Measurements from ENCODE around the gene TBC1D7. TPM values are rescaled to one million over a fixed set of nuclear protein-coding genes. Genes with fewer than 3 reads are reported as not detected.

The TBC1D7 gene
- total RNA-seq (2022) (132 and 152 TPM in 2 replicates), Bru-seq, nascent RNA (percentile 97 among the genes with signal in this experiment), BruChase-seq, experiment 1, labeled RNA remaining after a 2-hour chase (percentile 94 among the genes with signal in this experiment), BruChase-seq, experiment 2, labeled RNA remaining after a 6-hour chase (percentile 93 among the genes with signal in this experiment)
- long read RNA-seq, transcript TBC1D7-202 (8 exons, 1,116 nt) = major isoform, 39 of 293 reads
- long read RNA-seq, transcript TBC1D7-204 (8 exons, 1,276 nt) = minor isoform, 34 of 293 reads
- long read RNA-seq, partial matches to known transcripts = 42 of 293 reads
- long read RNA-seq, other reads (novel, unspliced or antisense) = 174 of 293 reads

DNA sequence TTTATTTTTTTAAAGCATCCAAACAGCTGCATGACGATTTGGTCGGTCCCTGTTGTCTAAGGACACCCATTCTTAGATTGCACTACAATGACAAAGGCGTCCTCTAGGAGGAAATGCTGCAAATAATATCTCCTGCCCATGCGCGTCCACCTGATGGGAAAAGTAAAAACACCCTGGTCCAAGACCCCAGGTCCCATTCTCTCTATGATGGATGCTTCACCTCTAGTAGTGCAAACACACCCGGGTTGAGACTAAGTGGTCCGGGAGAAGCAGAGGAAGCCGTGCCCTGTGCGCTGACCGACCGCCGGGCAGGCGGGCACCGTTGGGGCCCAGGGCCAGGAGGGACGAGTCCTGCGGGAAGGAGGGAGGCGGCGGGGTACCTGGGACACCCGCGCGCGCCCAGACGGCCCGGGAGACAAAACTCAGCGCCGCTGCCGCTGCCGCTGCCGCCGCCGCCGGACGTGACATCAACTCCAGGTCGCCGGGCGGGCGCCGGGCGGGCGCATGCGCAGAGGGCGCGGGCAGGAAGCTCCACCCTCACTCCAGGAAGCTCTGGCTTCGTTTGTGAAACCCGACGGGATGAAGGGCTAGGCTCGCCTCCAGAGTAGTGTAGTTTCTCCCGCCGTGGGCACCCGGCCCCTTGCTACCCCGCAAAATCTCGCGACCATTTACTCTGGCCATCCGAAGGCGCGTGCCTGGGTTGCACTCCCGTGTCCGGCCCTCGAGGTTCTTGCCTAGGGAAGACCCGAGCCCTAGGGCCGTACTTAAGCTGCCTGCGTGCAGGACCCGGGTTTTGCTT, at the start of gene TBC1D7:
Gene TBC1D7 (minus strand): TSS at position 462 of the 799 bp plus-strand sequence. CDS start 1,639 bp downstream, outside the sequence.
- H3K9me3 ChIP-seq = no peaks in the 10 kb centered on the region
- no TSS peak for BruUV-seq (replicated peaks)
- peak; percentile 94 to 96 for DNase-seq
- H3K27me3 Mint-ChIP-seq (ENCODE audit: insufficient read depth, unreplicated experiment) = no peaks in the 10 kb centered on the region
- intact Hi-C loops (cut with micrococcal nuclease; ENCODE audit: unreplicated experiment) = loop anchor here (1.0 to 5.0 kb wide), 5 partner anchors 11 to 247 kb away; partner anchors contain the start of gene SIRT5
- TF ChIP-seq, protein P1, sequence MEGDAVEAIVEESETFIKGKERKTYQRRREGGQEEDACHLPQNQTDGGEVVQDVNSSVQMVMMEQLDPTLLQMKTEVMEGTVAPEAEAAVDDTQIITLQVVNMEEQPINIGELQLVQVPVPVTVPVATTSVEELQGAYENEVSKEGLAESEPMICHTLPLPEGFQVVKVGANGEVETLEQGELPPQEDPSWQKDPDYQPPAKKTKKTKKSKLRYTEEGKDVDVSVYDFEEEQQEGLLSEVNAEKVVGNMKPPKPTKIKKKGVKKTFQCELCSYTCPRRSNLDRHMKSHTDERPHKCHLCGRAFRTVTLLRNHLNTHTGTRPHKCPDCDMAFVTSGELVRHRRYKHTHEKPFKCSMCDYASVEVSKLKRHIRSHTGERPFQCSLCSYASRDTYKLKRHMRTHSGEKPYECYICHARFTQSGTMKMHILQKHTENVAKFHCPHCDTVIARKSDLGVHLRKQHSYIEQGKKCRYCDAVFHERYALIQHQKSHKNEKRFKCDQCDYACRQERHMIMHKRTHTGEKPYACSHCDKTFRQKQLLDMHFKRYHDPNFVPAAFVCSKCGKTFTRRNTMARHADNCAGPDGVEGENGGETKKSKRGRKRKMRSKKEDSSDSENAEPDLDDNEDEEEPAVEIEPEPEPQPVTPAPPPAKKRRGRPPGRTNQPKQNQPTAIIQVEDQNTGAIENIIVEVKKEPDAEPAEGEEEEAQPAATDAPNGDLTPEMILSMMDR (IDR thresholded peaks at IDR 0.05; ENCODE audit: insufficient read depth in 1 of 2, low read depth in 1 of 2, low read length in 1 of 2, severe bottlenecking in 1 of 2, unreplicated experiment in 1 of 2) = peak; percentile 8 to 35
- CTCF ChIA-PET = interaction anchor here (0.7 to 1.6 kb wide), 5 partner anchors 34 to 246 kb away, joined by 3 to 12 read pairs (median 3); partner anchors contain the start of gene SIRT5
- H3K36me3 ChIP-seq (ENCODE audit: control insufficient read depth, insufficient read depth, low read length) = no peaks in the 10 kb centered on the region
- H3K27ac Mint-ChIP-seq (ENCODE audit: unreplicated experiment) = peak within 1 kb of the TSS; percentile 85
- no peaks in the 10 kb centered on the region for H3K27me3 ChIP-seq (replicated peaks; ENCODE audit: control insufficient read depth, insufficient read depth, low read length)
- peak within 1 kb of the TSS; percentile 88 for H3K4me3 ChIP-seq (ENCODE audit: low read depth, low read length)
- peak within 1 kb of the TSS; percentile 81 for H3K4me3 Mint-ChIP-seq (ENCODE audit: unreplicated experiment)
- peaks cover 36% of the 10 kb centered on the region for H3K4me1 ChIP-seq
- peaks cover 43% of the 10 kb centered on the region for H3K36me3 Mint-ChIP-seq (ENCODE audit: insufficient read depth, unreplicated experiment)
- peaks cover 29% of the 10 kb centered on the region for H3K4me1 Mint-ChIP-seq (ENCODE audit: low read depth, unreplicated experiment)
- POLR2A ChIA-PET = interaction anchor here (0.6 to 1.5 kb wide), 14 partner anchors 8 to 287 kb away, joined by 3 to 7 read pairs (median 4); partner anchors contain the start of gene NOL7
- no peaks in the 10 kb centered on the region for H3K9me3 Mint-ChIP-seq (ENCODE audit: unreplicated experiment)

DNA sequence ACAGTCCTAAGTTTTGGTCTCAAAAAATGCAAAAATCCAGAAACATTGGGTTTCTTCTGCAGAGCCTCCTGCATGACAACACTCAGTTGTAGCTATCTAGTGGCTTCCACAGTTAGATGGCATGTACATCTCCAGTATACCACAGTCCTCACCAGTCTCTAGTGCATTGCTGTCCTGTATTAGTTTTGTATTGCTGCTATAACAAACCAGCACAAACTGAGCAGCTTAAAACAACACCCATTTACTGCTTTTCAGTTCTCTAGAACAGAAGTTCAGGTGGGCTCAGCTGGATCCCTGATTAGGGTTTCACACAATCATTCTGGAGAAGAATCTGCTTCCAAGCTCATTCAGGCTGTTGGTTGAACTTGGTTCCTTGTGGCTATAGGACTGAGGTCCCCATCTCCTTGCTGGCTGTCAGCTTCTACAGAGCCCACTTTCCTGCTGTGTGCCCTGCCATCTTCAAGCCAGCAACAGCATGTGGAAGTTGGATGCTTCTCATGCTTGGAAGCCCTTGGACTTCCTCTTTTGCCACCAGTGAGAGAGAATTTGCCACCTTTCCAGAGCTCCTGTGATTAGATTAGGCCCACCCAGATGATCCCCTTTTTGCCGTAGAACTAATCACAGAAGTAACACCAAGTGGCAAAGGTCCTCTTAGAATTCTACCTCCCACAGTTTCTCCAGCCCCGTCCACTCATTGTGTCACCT, 48.9 kb upstream of the TBC1D7 start:
- TF ChIP-seq, protein P1 (IDR thresholded peaks at IDR 0.05; ENCODE audit: insufficient read depth in 1 of 2, low read depth in 1 of 2, low read length in 1 of 2, severe bottlenecking in 1 of 2, unreplicated experiment in 1 of 2) = no peak
- Mint-ChIP-seq H3K27ac (ENCODE audit: unreplicated experiment) (no peak overlapping the region), H3K4me1 (ENCODE audit: low read depth, unreplicated experiment) (no peaks in the 10 kb centered on the region), H3K27me3 (ENCODE audit: insufficient read depth, unreplicated experiment) (peaks cover 9% of the 10 kb centered on the region), H3K36me3 (ENCODE audit: insufficient read depth, unreplicated experiment) (no peaks in the 10 kb centered on the region), H3K9me3 (ENCODE audit: unreplicated experiment) (no peaks in the 10 kb centered on the region), H3K4me3 (ENCODE audit: unreplicated experiment) (no peak overlapping the region)
- ChIA-PET POLR2A (no interaction called here), CTCF (no interaction called here)
- H3K27me3 ChIP-seq (replicated peaks; ENCODE audit: control insufficient read depth, insufficient read depth, low read length) = no peaks in the 10 kb centered on the region
- intact Hi-C loops (cut with micrococcal nuclease; ENCODE audit: unreplicated experiment) = no loop called here
- BruUV-seq (replicated peaks) = no TSS peak
- DNase-seq = no peak
- no peaks in the 10 kb centered on the region for H3K36me3 ChIP-seq (ENCODE audit: control insufficient read depth, insufficient read depth, low read length)
- H3K9me3 ChIP-seq = no peaks in the 10 kb centered on the region
- no peaks in the 10 kb centered on the region for H3K4me1 ChIP-seq
- H3K4me3 ChIP-seq (ENCODE audit: low read depth, low read length) = no peak overlapping the region

Data from Caco-2 (cell line).